HG03442 (cell line): ENCODE measurements around the gene ARHGAP29.

ENCODE experiments used
- ATAC-seq: cut with Tn5 transposase; IDR thresholded peaks from one replicate; pipeline ENCODE4 v1.9.1; 2021; ENCODE audit warnings: mild to moderate bottlenecking, moderate library complexity; ENCODE audit not compliant: unreplicated experiment

ARHGAP29 gene

GRCh38 chr1:94260635-94261387 is 23.4 kb upstream of the ARHGAP29 start:
- ATAC-seq: no peak

- no peak for ATAC-seq
Observed at GRCh38 chr1:94259635-94260289, 22.4 kb upstream of the ARHGAP29 start.

GRCh38 chr1:94258873-94259331 is 21.5 kb upstream of the ARHGAP29 start:
- ATAC-seq: no peak

GRCh38 chr1:94257444-94257843 is 20.1 kb upstream of the ARHGAP29 start:
- ATAC-seq: no peak

GRCh38 chr1:94255476-94255875 is 18.1 kb upstream of the ARHGAP29 start:
- no peak for ATAC-seq

GRCh38 chr1:94254073-94254810 is 16.9 kb upstream of the ARHGAP29 start:
- no peak for ATAC-seq

- ATAC-seq: no peak
Observed at GRCh38 chr1:94253456-94254017, 16.2 kb upstream of the ARHGAP29 start.

GRCh38 chr1:94250341-94250740 is 13.0 kb upstream of the ARHGAP29 start:
- ATAC-seq: no peak

- ATAC-seq: no peak
Observed at GRCh38 chr1:94248956-94249688, 11.7 kb upstream of the ARHGAP29 start.

GRCh38 chr1:94247138-94248094 is 10.0 kb upstream of the ARHGAP29 start:
- ATAC-seq: peak; percentile 74

- no peak for ATAC-seq
Observed at GRCh38 chr1:94246692-94247137, 9.3 kb upstream of the ARHGAP29 start.

- no peak for ATAC-seq
Observed at GRCh38 chr1:94245747-94246438, 8.5 kb upstream of the ARHGAP29 start.

- ATAC-seq: no peak
Observed at GRCh38 chr1:94244816-94245215, 7.4 kb upstream of the ARHGAP29 start.

- no peak for ATAC-seq
Observed at GRCh38 chr1:94243665-94244064, 6.3 kb upstream of the ARHGAP29 start.

GRCh38 chr1:94240822-94241221 is 3.4 kb upstream of the ARHGAP29 start:
- no peak for ATAC-seq

- no peak for ATAC-seq
Observed at GRCh38 chr1:94239796-94240195, 2.4 kb upstream of the ARHGAP29 start.

- ATAC-seq: no peak
Observed at GRCh38 chr1:94239051-94239450, 1.7 kb upstream of the ARHGAP29 start.

GRCh38 chr1:94236630-94237290 is 624 bp downstream of the ARHGAP29 start:
- ATAC-seq: no peak
